Gastroesophageal sphincter (tissue), 3 donors: ENCODE results near the gene NBPF4.

Experiments
- CTCF ChIP-seq, 4 experiments: fragments of 200-600 bp in 2 of 4; fragments of 450-650 bp in 2 of 4; sonication (generic) in 1 of 4; IDR thresholded peaks; one replicate each; pipeline ENCODE4 v1.5.1; 2017 to 2019; ENCODE audit warnings: antibody characterized with exemption in 4 of 4, mild to moderate bottlenecking in 2 of 4, moderate library complexity in 2 of 4
- POLR2A ChIP-seq, 2 donors: fragments of 450-650 bp; IDR thresholded peaks; one replicate each; pipeline ENCODE4 v1.6.1; 2017; ENCODE audit warnings: antibody characterized with exemption in 2 of 2, mild to moderate bottlenecking in 2 of 2, moderate library complexity in 1 of 2

DNA sequence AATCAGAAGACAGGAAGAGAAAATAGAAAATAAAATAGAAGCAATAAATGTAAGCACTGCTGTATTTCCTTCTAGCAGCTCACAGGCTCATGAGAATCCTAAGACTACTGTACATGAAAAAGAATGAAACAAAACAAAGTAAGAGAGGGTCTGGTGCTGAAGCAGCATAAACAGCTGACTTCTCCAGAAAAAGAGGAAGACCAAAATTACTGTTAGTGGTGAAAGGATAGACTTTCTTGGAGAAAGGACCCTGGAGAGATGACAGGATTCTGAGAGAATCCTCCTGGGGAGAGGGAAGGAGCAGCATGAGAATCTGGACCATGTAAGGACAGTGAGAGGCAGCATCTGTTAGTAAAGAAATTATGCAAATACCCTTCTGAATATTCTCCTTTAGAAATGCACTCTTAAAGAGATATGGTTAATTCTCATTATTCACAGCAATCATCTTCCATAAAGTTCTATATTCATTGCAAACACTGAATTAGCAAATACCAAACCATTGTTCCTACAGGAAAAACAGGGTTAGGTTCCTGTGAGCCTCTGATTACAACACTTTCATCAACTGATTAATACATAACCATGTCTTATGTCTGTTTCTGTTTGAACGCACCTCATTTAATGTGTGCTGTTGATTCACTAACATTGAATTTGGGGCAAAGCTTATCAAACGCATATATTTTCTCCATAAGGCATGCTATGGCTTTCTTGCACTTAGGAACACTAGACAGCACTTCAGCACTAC, 60.7 kb downstream of the NBPF4 start:
- no peak for TF ChIP-seq CTCF (IDR thresholded peaks at IDR 0.05)
- TF ChIP-seq POLR2A (IDR thresholded peaks at IDR 0.05) = no peak
